H7 (cell line): ENCODE results near the gene DNAJC15. TPM values are rescaled to one million over a fixed set of nuclear protein-coding genes. Genes with fewer than 3 reads are reported as not detected.
"Not testable (repeated sequence)": the region's sequence is repeated elsewhere in the genome, so short reads cannot be mapped to it uniquely, and the experiment has no call there.

ENCODE experiments used
- DNase-seq: peaks from one replicate; pipeline ENCODE4 v3.0.0; 2012
- H3K27me3 ChIP-seq: 2 replicates; pipeline ENCODE4 v1.6.0; 2011; ENCODE audit warnings: mild to moderate bottlenecking, low read length; ENCODE audit not compliant: control insufficient read depth, insufficient read depth
- H3K36me3 ChIP-seq: replicated peaks from 2 replicates; pipeline ENCODE4 v1.5.1; 2011; ENCODE audit warnings: low read length; ENCODE audit not compliant: control insufficient read depth, insufficient read depth
- H3K4me3 ChIP-seq: 2 replicates; pipeline ENCODE4 v1.5.1; 2011; ENCODE audit warnings: low read depth, mild to moderate bottlenecking, control low read depth, low read length, moderate library complexity; ENCODE audit not compliant: insufficient read depth
- total RNA-seq: library from RNA; depleted of rRNA; stranded (reverse); fragments of >200 nt; shearing (Covaris generic); gene quantifications from 2 replicates; pipeline ENCODE4 v1.2.3, GENCODE V29; 2014; rRNA removed

DNAJC15 gene
- 0.33 and 0.45 TPM in 2 replicates for total RNA-seq

- Histone ChIP-seq H3K36me3 (no peaks in the 10 kb centered on the region), H3K4me3 (peak within 1 kb of the TSS; percentile 40; the same call in 1 of the 2 replicates), H3K27me3 (no peaks in the 10 kb centered on the region)
- DNase-seq, result peak; percentile 19
Observed at GRCh38 chr13:43023289-43023963, at the start of gene DNAJC15. Gene DNAJC15 (plus strand): TSS chr13:43023586. CDS start chr13:43023627, 41 bp downstream.

- Histone ChIP-seq H3K36me3 (no peaks in the 10 kb centered on the region), H3K4me3 (no peak overlapping the region), H3K27me3 (no peaks in the 10 kb centered on the region)
- no peak for DNase-seq
Observed at GRCh38 chr13:42976066-42976465, 47.3 kb upstream of the DNAJC15 start.

- no peak overlapping the region for H3K4me3 ChIP-seq
- DNase-seq, result no peak
- H3K27me3 ChIP-seq, result no peaks in the 10 kb centered on the region
- H3K36me3 ChIP-seq, result no peaks in the 10 kb centered on the region
Observed at GRCh38 chr13:42977219-42977659, 46.1 kb upstream of the DNAJC15 start.

GRCh38 chr13:42981317-42981716 lies 42.1 kb upstream of the DNAJC15 start:
- Histone ChIP-seq H3K27me3 (no peaks in the 10 kb centered on the region), H3K4me3 (no peak overlapping the region), H3K36me3 (no peaks in the 10 kb centered on the region)
- no peak for DNase-seq

- H3K27me3 ChIP-seq, result no peaks in the 10 kb centered on the region
- no peaks in the 10 kb centered on the region for H3K36me3 ChIP-seq
- DNase-seq, result no peak
- H3K4me3 ChIP-seq, result no peak overlapping the region
Observed at GRCh38 chr13:42981853-42982252, 41.5 kb upstream of the DNAJC15 start.

GRCh38 chr13:42984026-42984425 lies 39.4 kb upstream of the DNAJC15 start:
- Histone ChIP-seq H3K4me3 (no peak overlapping the region), H3K36me3 (no peaks in the 10 kb centered on the region)

GRCh38 chr13:42984691-42985090 lies 38.7 kb upstream of the DNAJC15 start:
- H3K4me3 ChIP-seq, result no peak overlapping the region
- DNase-seq, result no peak
- no peaks in the 10 kb centered on the region for H3K36me3 ChIP-seq
- no peaks in the 10 kb centered on the region for H3K27me3 ChIP-seq

More at GRCh38 chr13:42984026-42984425, 39.4 kb upstream of the DNAJC15 start:
- DNase-seq, result no peak
- no peaks in the 10 kb centered on the region for H3K27me3 ChIP-seq

GRCh38 chr13:42985312-42986175 lies 37.8 kb upstream of the DNAJC15 start:
- no peaks in the 10 kb centered on the region for H3K36me3 ChIP-seq
- DNase-seq, result no peak
- H3K27me3 ChIP-seq, result no peaks in the 10 kb centered on the region
- no peak overlapping the region for H3K4me3 ChIP-seq

- H3K36me3 ChIP-seq, result no peaks in the 10 kb centered on the region
- H3K27me3 ChIP-seq, result no peaks in the 10 kb centered on the region
- DNase-seq, result peak; percentile 32
- H3K4me3 ChIP-seq, result no peak overlapping the region
Observed at GRCh38 chr13:42986176-42986574, 37.2 kb upstream of the DNAJC15 start.

GRCh38 chr13:42990291-42991232 lies 32.8 kb upstream of the DNAJC15 start:
- H3K4me3 ChIP-seq, result no peak overlapping the region; the same call in 1 of the 2 replicates
- no peak for DNase-seq
- H3K27me3 ChIP-seq, result peaks cover 12% of the 10 kb centered on the region
- no peaks in the 10 kb centered on the region for H3K36me3 ChIP-seq

- not testable (repeated sequence) for DNase-seq, H3K36me3 ChIP-seq
- Histone ChIP-seq H3K4me3 (peak overlapping the region; percentile 43), H3K27me3 (peaks cover 12% of the 10 kb centered on the region)
Observed at GRCh38 chr13:42991233-42991897, 32.0 kb upstream of the DNAJC15 start.

- H3K36me3 ChIP-seq, result no peaks in the 10 kb centered on the region
- peaks cover 12% of the 10 kb centered on the region for H3K27me3 ChIP-seq
- peak; percentile 82 for DNase-seq
- peak within 1 kb of the TSS; percentile 43 for H3K4me3 ChIP-seq
Observed at GRCh38 chr13:42991898-42992763, 31.3 kb upstream of the DNAJC15 start, which contains the start of gene EPSTI1. Gene EPSTI1 (minus strand): TSS chr13:42992241. CDS start chr13:42992165, 76 bp downstream.

GRCh38 chr13:42992764-42993122 lies 30.6 kb upstream of the DNAJC15 start:
- Histone ChIP-seq H3K4me3 (no peak overlapping the region), H3K36me3 (no peaks in the 10 kb centered on the region), H3K27me3 (peaks cover 12% of the 10 kb centered on the region)
- DNase-seq, result no peak
